Lower lobe of right lung (tissue), 2 donors: ENCODE data around the gene SGMS1. TPM values are rescaled to one million over a fixed set of nuclear protein-coding genes. Genes with fewer than 3 reads are reported as not detected.

Experiments
- ATAC-seq, 2 donors: fragments of 200-7000 bp; cut with Tn5 transposase; one replicate each; pipeline ENCODE4 v1.9.1; 2020 to 2022; ENCODE audit warnings: mild to moderate bottlenecking in 2 of 2, moderate library complexity in 2 of 2
- DNase-seq: peaks from one replicate; pipeline ENCODE4 v3.0.0-alpha.2; 2020
- H3K27ac ChIP-seq: fragments of 200-600 bp; one replicate; pipeline ENCODE4 v1.8.0; 2022
- H3K27me3 ChIP-seq: fragments of 200-600 bp; one replicate; pipeline ENCODE4 v1.8.0; 2022; ENCODE audit warnings: low read depth
- H3K36me3 ChIP-seq: fragments of 200-600 bp; one replicate; pipeline ENCODE4 v1.8.0; 2022; ENCODE audit warnings: mild to moderate bottlenecking
- H3K4me1 ChIP-seq: fragments of 200-600 bp; one replicate; pipeline ENCODE4 v1.8.0; 2022
- H3K4me3 ChIP-seq: fragments of 200-600 bp; one replicate; pipeline ENCODE4 v1.8.0; 2022; ENCODE audit warnings: mild to moderate bottlenecking
- H3K9me3 ChIP-seq: fragments of 200-600 bp; one replicate; pipeline ENCODE4 v1.8.0; 2022
- intact Hi-C: fragments of 100-400 bp; cut with DNase I; formaldehyde crosslinking; loops from one replicate; pipeline ENCODE4 v1.11.0; 2022
- total RNA-seq: library from RNA; stranded (reverse); fragmentation: NEBNext Ultra II Directional; extraction: Animal tissue kit (Norgen Biotek cat#: 25700); gene quantifications from one replicate; pipeline ENCODE4 v1.2.1, GENCODE V29; 2021
- TF ChIP-seq, protein P1 (sequence below): fragments of 200-600 bp; IDR thresholded peaks from one replicate; pipeline ENCODE4 v1.8.0; 2022; ENCODE audit warnings: antibody characterized with exemption, mild to moderate bottlenecking
- donor health status: DM: no; HTN: yes; CAD: no; lungs with severe emphysema.

The SGMS1 gene
- total RNA-seq, 1 donor from 2014 or later: 72.3 TPM

DNA sequence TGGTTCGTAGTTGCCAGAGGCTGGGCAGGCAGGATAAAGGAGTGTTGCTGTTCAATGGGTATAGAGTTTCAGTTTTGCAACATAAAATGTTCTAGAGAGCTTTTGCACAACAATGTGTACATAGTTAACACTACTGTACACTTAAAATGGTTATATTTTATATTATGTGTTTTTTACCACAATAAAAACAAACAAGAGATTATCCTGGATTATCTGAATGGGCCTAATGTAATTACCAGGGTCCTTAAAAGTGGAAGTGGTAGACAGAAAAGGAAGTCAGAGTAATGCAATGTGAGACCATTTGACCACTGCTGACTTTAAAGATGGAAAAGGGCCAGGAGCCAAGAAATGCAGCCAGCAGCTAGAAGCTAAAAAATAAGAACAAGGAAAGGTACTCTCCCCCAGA, 159.7 kb downstream of the SGMS1 start:
- H3K27me3 ChIP-seq: no peaks in the 10 kb centered on the region
- H3K36me3 ChIP-seq: peaks cover 8% of the 10 kb centered on the region
- TF ChIP-seq, protein P1, sequence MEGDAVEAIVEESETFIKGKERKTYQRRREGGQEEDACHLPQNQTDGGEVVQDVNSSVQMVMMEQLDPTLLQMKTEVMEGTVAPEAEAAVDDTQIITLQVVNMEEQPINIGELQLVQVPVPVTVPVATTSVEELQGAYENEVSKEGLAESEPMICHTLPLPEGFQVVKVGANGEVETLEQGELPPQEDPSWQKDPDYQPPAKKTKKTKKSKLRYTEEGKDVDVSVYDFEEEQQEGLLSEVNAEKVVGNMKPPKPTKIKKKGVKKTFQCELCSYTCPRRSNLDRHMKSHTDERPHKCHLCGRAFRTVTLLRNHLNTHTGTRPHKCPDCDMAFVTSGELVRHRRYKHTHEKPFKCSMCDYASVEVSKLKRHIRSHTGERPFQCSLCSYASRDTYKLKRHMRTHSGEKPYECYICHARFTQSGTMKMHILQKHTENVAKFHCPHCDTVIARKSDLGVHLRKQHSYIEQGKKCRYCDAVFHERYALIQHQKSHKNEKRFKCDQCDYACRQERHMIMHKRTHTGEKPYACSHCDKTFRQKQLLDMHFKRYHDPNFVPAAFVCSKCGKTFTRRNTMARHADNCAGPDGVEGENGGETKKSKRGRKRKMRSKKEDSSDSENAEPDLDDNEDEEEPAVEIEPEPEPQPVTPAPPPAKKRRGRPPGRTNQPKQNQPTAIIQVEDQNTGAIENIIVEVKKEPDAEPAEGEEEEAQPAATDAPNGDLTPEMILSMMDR: no peak
- ATAC-seq (peak; percentile 57 to 60), DNase-seq (no peak)
- H3K4me3 ChIP-seq: no peak overlapping the region
- H3K27ac ChIP-seq: no peak overlapping the region
- intact Hi-C loops: no loop called here
- H3K9me3 ChIP-seq: no peaks in the 10 kb centered on the region
- peaks cover 11% of the 10 kb centered on the region for H3K4me1 ChIP-seq

DNA sequence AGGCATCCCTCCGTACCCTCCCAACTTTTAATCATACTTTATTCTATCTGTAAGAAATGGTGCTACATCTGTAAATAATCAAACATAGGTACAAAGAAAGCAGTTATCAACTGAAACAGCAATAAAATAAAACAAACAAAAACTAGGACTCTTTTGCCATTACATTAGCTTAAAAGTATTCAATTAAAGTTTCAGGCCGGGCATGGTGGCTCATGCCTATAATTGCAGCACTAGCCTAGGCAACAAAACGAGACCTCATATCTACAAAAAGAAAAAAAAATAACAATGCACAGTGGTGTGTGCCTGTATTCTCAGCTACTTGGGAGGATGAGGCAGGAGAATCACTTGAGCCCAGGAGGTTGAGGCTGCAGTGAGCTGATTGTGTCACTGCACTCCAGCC, 161.9 kb downstream of the SGMS1 start:
- Histone ChIP-seq H3K36me3 (peaks cover 8% of the 10 kb centered on the region), H3K27ac (no peak overlapping the region), H3K9me3 (no peaks in the 10 kb centered on the region), H3K27me3 (no peaks in the 10 kb centered on the region), H3K4me1 (peaks cover 11% of the 10 kb centered on the region), H3K4me3 (no peak overlapping the region)
- DNase-seq (no peak), ATAC-seq (no peak)
- intact Hi-C loops: no loop called here
- TF ChIP-seq, protein P1: no peak

DNA sequence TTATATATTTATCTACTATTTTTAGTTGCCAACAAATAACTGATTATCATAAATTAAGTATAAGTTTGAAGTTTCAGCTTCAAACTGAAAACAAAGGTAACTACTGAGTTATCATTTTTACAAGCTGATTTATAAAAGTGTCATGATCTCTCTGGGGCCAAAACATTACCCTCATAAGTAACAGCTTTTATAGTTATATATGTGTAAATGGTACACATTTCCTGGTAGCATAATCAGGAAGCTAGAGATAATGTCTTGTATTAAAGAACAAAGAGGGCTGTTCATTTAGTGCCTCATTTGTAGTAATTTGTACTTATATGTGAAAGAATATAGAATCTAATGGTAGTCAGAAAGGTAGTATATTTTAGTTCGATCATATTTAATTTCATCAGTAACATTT, 162.6 kb downstream of the SGMS1 start:
- H3K4me1 ChIP-seq: peaks cover 11% of the 10 kb centered on the region
- no peak for ATAC-seq
- TF ChIP-seq, protein P1: no peak
- no peaks in the 10 kb centered on the region for H3K9me3 ChIP-seq
- no peaks in the 10 kb centered on the region for H3K27me3 ChIP-seq
- no peak for DNase-seq
- H3K4me3 ChIP-seq: no peak overlapping the region
- H3K27ac ChIP-seq: no peak overlapping the region
- intact Hi-C loops: no loop called here
- peaks cover 8% of the 10 kb centered on the region for H3K36me3 ChIP-seq

DNA sequence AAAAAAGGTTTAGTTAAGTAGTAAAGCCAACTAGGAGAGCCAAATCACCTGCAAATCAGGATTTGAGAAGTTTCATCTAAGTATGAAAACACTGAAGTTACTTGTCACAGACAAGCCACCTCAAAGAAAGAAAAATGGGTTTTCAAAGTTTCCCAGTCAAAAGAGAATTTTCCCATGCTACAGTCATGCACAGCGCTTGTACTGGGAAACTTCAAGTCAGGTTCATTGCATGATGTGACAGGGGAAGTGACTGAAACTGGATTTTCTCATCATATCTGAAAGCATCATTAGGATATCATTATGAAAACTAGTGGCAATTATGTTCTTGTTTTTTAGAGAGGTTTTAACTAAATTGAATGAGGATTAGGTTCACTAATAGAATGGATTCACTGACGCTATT, 167.0 kb downstream of the SGMS1 start:
- intact Hi-C loops: no loop called here
- Histone ChIP-seq H3K36me3 (peaks cover 8% of the 10 kb centered on the region), H3K4me3 (no peak overlapping the region), H3K27me3 (no peaks in the 10 kb centered on the region), H3K4me1 (no peaks in the 10 kb centered on the region), H3K9me3 (no peaks in the 10 kb centered on the region), H3K27ac (no peak overlapping the region)
- no peak for ATAC-seq
- TF ChIP-seq, protein P1: no peak
- DNase-seq: no peak

DNA sequence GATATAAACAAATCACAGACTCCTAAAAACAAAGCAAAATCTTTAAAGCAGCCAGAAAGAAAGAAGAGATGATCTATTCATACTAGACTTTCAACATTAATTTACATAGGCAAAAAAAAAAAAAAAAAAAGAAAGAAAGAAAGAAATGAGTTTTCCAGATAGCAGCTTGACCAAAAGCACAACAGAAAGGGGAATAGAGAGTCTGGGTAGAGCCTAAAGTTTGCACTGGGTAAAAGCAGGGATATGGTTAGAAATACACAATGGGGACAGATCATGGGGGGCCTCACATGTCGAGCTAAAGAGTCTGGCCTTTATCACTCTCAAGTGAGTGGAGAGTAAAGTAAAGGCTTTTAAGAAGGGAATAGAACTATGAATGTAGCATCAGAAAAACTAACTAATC, 169.8 kb downstream of the SGMS1 start:
- H3K27ac ChIP-seq: no peak overlapping the region
- intact Hi-C loops: no loop called here
- H3K4me1 ChIP-seq: no peaks in the 10 kb centered on the region
- no peaks in the 10 kb centered on the region for H3K36me3 ChIP-seq
- TF ChIP-seq, protein P1: no peak
- H3K4me3 ChIP-seq: no peak overlapping the region
- no peak for DNase-seq
- no peaks in the 10 kb centered on the region for H3K9me3 ChIP-seq
- no peaks in the 10 kb centered on the region for H3K27me3 ChIP-seq
- no peak for ATAC-seq

DNA sequence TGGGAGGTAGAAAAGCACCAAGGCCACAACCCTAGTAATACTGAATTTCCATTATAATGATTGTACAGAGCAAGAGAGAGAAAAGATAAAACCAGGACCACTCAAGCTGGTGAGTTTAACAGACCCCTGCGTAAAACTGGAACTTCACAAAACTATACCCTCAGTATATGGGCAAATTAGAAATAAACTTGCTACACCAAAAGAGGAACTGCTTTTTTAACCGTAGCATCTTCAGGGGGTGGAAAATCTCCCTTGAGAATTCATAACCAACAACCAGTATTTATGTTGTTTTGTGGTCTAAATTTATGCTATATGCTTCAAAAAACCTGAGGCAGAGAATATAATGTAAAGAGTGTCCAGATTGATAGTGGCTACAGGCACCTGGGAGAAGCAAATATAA, 171.2 kb downstream of the SGMS1 start:
- TF ChIP-seq, protein P1: no peak
- Histone ChIP-seq H3K27ac (no peak overlapping the region), H3K27me3 (no peaks in the 10 kb centered on the region), H3K4me1 (no peaks in the 10 kb centered on the region), H3K36me3 (no peaks in the 10 kb centered on the region), H3K4me3 (no peak overlapping the region), H3K9me3 (no peaks in the 10 kb centered on the region)
- intact Hi-C loops: no loop called here
- DNase-seq (no peak), ATAC-seq (no peak)
